GM18517 (cell line): ENCODE measurements around the gene USP20.

ENCODE experiments used
- ATAC-seq: cut with Tn5 transposase; IDR thresholded peaks from one replicate; pipeline ENCODE4 v1.9.1; 2021; ENCODE audit warnings: mild to moderate bottlenecking, moderate library complexity; ENCODE audit not compliant: unreplicated experiment

USP20 gene

DNA sequence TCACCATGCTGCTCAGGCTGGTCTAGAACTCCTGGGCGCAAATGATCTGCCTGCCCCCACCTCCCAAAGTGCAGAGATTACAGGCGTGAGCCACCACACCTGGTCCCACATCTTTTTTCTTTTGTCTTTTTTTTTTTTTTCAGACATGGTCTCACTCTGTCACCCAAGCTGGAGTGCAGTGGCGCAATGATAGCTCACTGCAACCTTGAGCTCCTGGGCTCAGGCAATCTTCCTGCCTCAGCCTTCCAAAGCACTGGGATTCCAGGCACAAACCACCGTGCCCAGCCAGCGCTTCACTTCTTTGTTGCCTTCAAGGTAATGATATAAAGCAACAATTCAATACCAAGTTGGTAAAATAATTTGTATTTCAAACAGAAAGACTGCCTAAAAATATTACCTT is 78.8 kb downstream of the USP20 start:
- no peak for ATAC-seq

DNA sequence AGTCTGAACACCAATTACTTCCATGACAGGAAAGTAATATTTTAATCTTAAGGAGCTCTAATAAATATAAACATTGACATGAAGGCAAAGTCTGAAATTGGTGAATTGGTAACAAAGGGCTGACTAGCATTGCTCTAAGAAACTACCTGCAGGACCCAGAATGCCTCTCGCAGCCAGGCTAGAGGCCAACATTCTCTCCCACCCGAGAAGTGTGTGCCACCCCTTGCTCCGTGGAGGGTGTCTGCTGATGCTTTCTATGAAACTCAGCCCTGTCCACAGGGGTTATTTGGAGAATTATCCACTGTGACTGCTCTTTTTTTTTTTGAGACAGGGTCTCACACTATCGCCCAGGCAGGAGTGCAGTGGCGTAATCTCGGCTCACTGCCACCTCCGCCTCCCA is 81.4 kb downstream of the USP20 start:
- ATAC-seq = no peak

DNA sequence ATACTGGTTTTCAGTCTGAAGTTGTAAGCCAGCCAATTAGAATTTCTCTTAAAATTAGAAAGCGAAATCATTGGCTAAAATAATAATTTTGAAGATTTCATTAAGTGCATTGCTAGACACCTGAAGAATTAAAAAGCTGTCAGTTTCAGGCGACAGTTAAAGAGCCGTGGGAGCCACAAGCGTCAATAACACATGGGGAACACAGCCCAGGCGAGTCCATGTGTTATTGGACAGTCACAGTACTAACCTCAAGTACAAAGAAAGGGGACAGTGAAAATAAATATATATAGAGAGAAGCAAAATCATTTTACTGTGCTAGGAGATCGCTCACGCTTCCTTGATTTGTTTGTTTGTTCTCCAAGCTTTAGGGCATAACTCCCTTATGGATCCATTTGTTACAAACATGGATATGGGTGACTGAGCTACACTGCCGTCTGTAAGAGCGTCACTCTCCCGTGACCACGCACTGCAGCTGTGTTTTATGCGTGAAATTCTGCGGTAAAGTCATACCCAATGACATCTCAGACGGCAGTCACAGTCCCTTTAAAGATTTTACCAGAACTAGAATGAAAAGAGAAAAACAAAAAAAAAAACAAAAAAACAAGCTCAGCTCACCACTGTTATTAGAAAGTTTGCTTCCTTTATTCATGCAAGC is 83.2 kb downstream of the USP20 start:
- no peak for ATAC-seq

DNA sequence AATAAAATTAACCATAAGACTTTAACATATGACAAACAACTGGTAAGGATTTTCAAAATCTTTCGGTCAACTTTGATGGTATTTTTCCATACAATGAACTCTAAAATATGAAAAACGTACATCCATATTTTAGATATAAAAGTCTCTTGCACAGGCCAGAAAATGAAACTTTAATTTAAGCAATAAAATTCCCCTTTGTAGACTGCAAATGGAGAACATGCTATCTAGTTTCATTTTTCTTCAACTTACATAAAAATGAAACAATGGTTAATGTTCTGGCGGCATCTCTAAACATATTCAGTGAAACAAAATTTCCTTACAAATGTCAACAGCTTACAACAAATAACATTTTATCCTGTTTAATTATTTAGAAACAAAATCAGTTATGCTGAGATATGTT is 84.0 kb downstream of the USP20 start:
- ATAC-seq = no peak

DNA sequence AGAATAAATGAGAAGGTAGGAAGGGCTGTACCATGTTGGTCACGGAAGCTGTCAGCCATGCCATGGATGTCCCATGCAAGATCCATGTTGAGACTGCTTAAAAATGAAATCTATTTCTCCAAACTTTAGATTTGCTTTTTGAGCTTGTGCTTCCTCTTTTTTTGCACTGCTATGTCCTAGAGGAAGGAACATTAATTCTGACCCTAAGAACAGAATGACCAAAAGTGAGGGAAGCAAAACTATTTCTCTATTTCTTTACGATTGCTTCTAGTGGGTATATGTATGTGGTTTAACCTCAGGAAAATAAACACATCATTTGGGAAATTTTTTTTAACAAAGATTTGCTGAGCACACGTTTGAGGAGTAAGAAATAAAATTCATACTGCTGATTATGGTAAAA is 84.6 kb downstream of the USP20 start:
- no peak for ATAC-seq

DNA sequence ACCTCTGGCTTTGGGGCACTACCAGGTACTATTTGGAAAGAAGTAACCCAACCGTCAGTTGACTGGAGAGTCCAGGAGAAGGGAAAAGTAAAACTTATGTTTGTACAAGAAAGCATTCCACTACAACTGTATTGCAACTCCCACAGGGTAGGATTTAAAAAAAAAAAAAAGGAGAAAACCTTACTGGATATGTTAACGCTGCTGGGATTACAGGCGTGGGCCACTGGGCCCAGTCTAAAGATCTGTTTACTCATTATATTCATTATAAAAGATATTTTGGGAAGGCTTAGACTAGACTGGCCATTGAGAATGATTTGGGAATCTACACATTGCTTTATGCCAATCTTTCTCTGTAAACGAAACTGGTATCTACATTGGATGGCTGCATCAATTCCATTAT is 86.6 kb downstream of the USP20 start:
- no peak for ATAC-seq

DNA sequence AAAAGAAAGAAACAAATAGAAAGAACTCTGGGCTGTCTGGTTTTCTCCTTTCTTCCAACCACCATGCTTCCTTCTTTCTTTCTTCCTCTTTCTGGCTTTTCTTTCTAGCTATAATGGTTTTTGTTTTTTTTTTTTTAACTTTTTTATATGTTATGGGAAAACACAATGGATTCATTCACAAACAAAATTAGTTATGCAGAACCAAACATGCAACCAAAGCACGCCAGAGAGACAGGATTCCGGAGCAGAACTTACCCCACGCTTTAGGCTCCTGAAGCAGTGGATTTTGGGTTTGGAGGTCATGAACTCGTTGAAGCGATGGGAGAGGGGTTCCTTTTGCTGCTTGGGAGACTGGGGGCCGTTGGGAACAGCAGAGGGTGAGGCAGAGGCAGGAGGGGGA is 88.3 kb downstream of the USP20 start:
- ATAC-seq = no peak

DNA sequence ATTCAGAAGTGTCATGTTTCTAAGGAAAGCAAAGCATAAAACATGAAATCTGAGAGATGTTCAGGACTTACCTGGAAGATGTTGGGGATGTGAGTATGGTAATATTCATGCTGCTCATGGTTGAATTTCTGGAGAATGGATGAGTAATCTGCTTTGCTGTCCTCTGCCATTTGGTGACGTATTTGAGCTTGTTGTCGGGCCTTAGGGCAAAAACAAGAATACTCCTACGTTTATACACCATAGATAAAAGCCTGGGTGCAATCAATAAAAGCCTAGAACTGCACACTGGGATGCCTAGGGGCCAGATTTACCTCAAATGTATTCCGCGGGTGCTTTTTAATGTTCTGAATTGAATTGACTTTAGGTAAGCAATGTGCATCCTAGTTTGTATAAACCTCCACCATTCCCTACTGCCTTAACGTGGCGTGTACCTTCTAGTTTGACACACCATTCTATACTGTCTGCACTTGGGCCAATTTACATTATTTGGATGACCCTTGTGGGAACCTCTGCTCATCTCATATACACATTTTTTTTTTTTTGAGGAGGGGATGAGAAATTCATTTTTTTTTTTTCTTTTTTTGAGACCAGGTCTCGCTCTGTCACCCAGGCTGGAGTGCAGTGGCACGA is 94.4 kb downstream of the USP20 start:
- no peak for ATAC-seq

DNA sequence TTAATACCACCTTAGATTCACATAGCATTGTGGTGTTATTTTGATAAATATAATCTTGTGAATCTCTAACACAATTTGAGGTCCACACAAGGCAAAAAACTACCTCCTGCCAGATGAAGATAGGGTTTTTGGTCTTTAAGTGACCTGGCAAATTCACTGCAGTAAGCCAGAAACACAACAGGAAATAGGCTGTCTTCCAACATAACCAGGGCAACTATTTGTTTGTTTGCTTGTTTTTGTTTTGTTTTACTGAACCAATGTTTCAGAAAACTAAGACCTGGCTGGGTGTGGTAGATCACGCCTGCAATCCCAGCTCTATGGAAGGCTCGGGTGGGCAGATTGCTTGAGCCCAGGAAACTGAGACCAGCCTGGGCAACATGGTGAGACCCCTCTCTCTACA is 95.5 kb downstream of the USP20 start:
- no peak for ATAC-seq
